Common myeloid progenitor, CD34-positive (primary cell): ENCODE data around the gene UMODL1.

Experiments used
- CTCF ChIA-PET: fragments of 350-600 bp; sonication (Branson Sonifier 250); formaldehyde crosslinking; loops from one replicate; lab custom pipeline; 2021; ENCODE audit warnings: antibody characterized with exemption; lab: Charles Lee
- POLR2A ChIA-PET: fragments of 350-600 bp; sonication (Branson Sonifier 250); formaldehyde crosslinking; loops from one replicate; lab custom pipeline; 2021; ENCODE audit warnings: antibody characterized with exemption; lab: Charles Lee
- DNase-seq, 3 donors: peaks; one replicate each; pipeline versions ENCODE4 v3.0.0 to v3.0.0-alpha.2; 2013
- H3K27ac ChIP-seq, 2 experiments: 1 replicate in 1 of 2; 2 replicates in 1 of 2; pipeline ENCODE4 v1.7.0; 2013; ENCODE audit warnings: inconsistent platforms in 2 of 2, low read length in 2 of 2, mild to moderate bottlenecking in 2 of 2, low read depth in 1 of 2, moderate library complexity in 1 of 2; ENCODE audit not compliant: severe bottlenecking in 2 of 2, insufficient read depth in 1 of 2, poor library complexity in 1 of 2
- H3K27me3 ChIP-seq, 5 experiments: replicated peaks in 2 of 5; 1 replicate in 3 of 5; 2 replicates in 2 of 5; pipeline versions ENCODE4 v1.6.1 to v1.7.0; 2013; ENCODE audit warnings: low read length in 4 of 5, mild to moderate bottlenecking in 2 of 5, moderate library complexity in 2 of 5, inconsistent platforms in 1 of 5; ENCODE audit not compliant: insufficient read depth in 5 of 5, control insufficient read depth in 4 of 5
- H3K36me3 ChIP-seq, 4 experiments: 1 replicate in 2 of 4; 2 replicates in 2 of 4; pipeline versions ENCODE4 v1.6.1 to v1.7.0; 2013; ENCODE audit warnings: low read length in 3 of 4, control low read depth in 1 of 4, mild to moderate bottlenecking in 1 of 4; ENCODE audit not compliant: control insufficient read depth in 4 of 4, insufficient read depth in 4 of 4
- H3K4me1 ChIP-seq, 4 experiments: 1 replicate in 3 of 4; 2 replicates in 1 of 4; pipeline versions ENCODE4 v1.6.1 to v1.7.1; 2013; ENCODE audit warnings: low read length in 3 of 4, mild to moderate bottlenecking in 3 of 4, control low read depth in 1 of 4, inconsistent platforms in 1 of 4, moderate library complexity in 1 of 4; ENCODE audit not compliant: control insufficient read depth in 4 of 4, insufficient read depth in 4 of 4; ENCODE audit errors: control extremely low read depth in 1 of 4
- H3K4me3 ChIP-seq, 7 experiments: 1 replicate in 4 of 7; 2 replicates in 3 of 7; pipeline versions ENCODE4 v1.5.1 to v1.7.0; 2013; ENCODE audit warnings: mild to moderate bottlenecking in 7 of 7, low read length in 6 of 7, moderate library complexity in 6 of 7, inconsistent platforms in 2 of 7, low read depth in 2 of 7, control low read depth in 1 of 7; ENCODE audit not compliant: insufficient read depth in 4 of 7, control insufficient read depth in 1 of 7; ENCODE audit errors: extremely low read depth in 1 of 7
- H3K9me3 ChIP-seq, 5 experiments: 1 replicate in 4 of 5; 2 replicates in 1 of 5; pipeline versions ENCODE4 v1.6.1 to v1.7.1; 2013; ENCODE audit warnings: low read length in 4 of 5, mild to moderate bottlenecking in 2 of 5, inconsistent platforms in 1 of 5, low read depth in 1 of 5, moderate library complexity in 1 of 5; ENCODE audit not compliant: control insufficient read depth in 4 of 5, insufficient read depth in 2 of 5; ENCODE audit errors: control extremely low read depth in 1 of 5
- WGBS: methylation state at CpG from one replicate; pipeline ENCODE4 v1.1.5; 2013; ENCODE audit not compliant: insufficient coverage; 5-methylcytosine and 5-hydroxymethylcytosine counted together

The UMODL1 gene

GRCh38 chr21:42189860-42190485, 118.9 kb downstream of the UMODL1 start:
- Histone ChIP-seq H3K27ac (no peak overlapping the region), H3K4me3 (no peak overlapping the region), H3K4me1 (peaks cover 21 to 83% (median 69%) of the 10 kb centered on the region in 4 experiments), H3K27me3 (no peaks in the 10 kb centered on the region), H3K9me3 (peaks cover 0 to 2% (median 0%) of the 10 kb centered on the region in 5 experiments), H3K36me3 (no peaks in the 10 kb centered on the region)
- CTCF ChIA-PET, result interaction anchor here (0.9 to 3.8 kb wide), 9 partner anchors 9 to 69 kb away, joined by 3 to 13 read pairs (median 6); no protein-coding TSS in a partner anchor
- DNase-seq, result no peak
- POLR2A ChIA-PET, result interaction anchor here (2.8 kb wide), 1 partner anchor 30 kb away, joined by 11 read pairs; the partner anchor contains the start of gene ABCG1
- 93% methylated on average over 11 of the region's 11 CpGs for WGBS

DNA sequence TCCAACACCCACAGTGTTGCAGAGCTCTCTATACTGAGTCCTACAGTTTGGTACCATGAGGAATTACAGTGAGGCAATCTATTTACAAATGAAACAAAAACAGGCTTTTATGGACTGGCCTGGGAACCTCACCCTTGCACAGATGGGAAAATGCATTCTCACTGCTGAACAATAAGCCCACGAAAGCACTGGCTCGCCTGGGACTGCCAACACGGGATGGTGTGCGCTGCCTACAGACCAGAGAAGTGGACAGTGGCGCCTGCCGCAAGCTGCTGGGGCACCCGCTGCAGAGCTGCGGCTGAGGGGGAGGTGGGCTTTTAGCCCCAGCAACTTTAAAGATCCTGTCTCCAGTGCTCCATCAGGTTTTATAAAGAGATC, 119.4 kb downstream of the UMODL1 start:
- Histone ChIP-seq H3K27me3 (no peaks in the 10 kb centered on the region), H3K36me3 (no peaks in the 10 kb centered on the region), H3K9me3 (peaks cover 0 to 2% (median 0%) of the 10 kb centered on the region in 5 experiments), H3K4me3 (no peak overlapping the region), H3K4me1 (peaks cover 21 to 88% (median 71%) of the 10 kb centered on the region in 4 experiments), H3K27ac (no peak overlapping the region)
- POLR2A ChIA-PET, result interaction anchor here (0.7 kb wide), 1 partner anchor 44 kb away, joined by 3 read pairs; no protein-coding TSS in a partner anchor
- DNase-seq, result no peak
- CTCF ChIA-PET, result interaction anchor here (0.9 to 3.8 kb wide), 11 partner anchors 8 to 68 kb away, joined by 3 to 13 read pairs (median 6); no protein-coding TSS in a partner anchor
- WGBS, result 97% methylated on average over 8 of the region's 8 CpGs

GRCh38 chr21:42191064-42191463, 119.9 kb downstream of the UMODL1 start:
- Histone ChIP-seq H3K27ac (no peak overlapping the region), H3K4me1 (peaks cover 21 to 87% (median 75%) of the 10 kb centered on the region in 4 experiments), H3K27me3 (no peaks in the 10 kb centered on the region), H3K9me3 (no peaks in the 10 kb centered on the region), H3K36me3 (no peaks in the 10 kb centered on the region), H3K4me3 (no peak overlapping the region)
- no peak for DNase-seq
- POLR2A ChIA-PET, result interaction anchor here (0.7 to 1.2 kb wide), 2 partner anchors 29 to 43 kb away, joined by 3 to 5 read pairs; no protein-coding TSS in a partner anchor
- CTCF ChIA-PET, result interaction anchor here (1.1 to 3.8 kb wide), 11 partner anchors 7 to 78 kb away, joined by 3 to 13 read pairs (median 5); no protein-coding TSS in a partner anchor
- 98% methylated on average over 5 of the region's 5 CpGs for WGBS

- Histone ChIP-seq H3K4me1 (peaks cover 21 to 79% (median 69%) of the 10 kb centered on the region in 4 experiments), H3K4me3 (no peak overlapping the region), H3K9me3 (no peaks in the 10 kb centered on the region), H3K36me3 (no peaks in the 10 kb centered on the region), H3K27me3 (no peaks in the 10 kb centered on the region), H3K27ac (no peak overlapping the region)
- DNase-seq, result peak in 2 of 3 donors; percentile 60 to 74
- ChIA-PET POLR2A (interaction anchor here (1.2 kb wide), 1 partner anchor 28 kb away, joined by 5 read pairs; no protein-coding TSS in a partner anchor), CTCF (interaction anchor here (1.1 to 3.8 kb wide), 14 partner anchors 7 to 259 kb away, joined by 3 to 13 read pairs (median 5); no protein-coding TSS in a partner anchor)
- 43% methylated on average over 19 of the region's 21 CpGs for WGBS
These were observed 120.8 kb downstream of the UMODL1 start for GRCh38 chr21:42191696-42192595.
